NCI-H2227 (cell line): Measurements from ENCODE around the gene SRC.
A peak's percentile ranks its signal among the peaks of the same experiment; 100 is the strongest.

Experiments used
- DNase-seq: peaks from one replicate; lab custom pipeline; 2025; ENCODE audit not compliant: unreplicated experiment; lab: John Stamatoyannopoulos, UW

SRC gene

GRCh38 chr20:37379967-37380828 is 34.3 kb downstream of the SRC start:
- no peak for DNase-seq

- DNase-seq = no peak
These were observed 35.1 kb downstream of the SRC start for GRCh38 chr20:37380864-37381579.

- no peak for DNase-seq
These were observed 35.9 kb downstream of the SRC start for GRCh38 chr20:37381621-37382471.

GRCh38 chr20:37382482-37383120 is 36.7 kb downstream of the SRC start:
- DNase-seq = no peak

GRCh38 chr20:37383229-37383989 is 37.5 kb downstream of the SRC start:
- no peak for DNase-seq

- no peak for DNase-seq
These were observed 38.8 kb downstream of the SRC start for GRCh38 chr20:37384683-37385174.

- DNase-seq = no peak
These were observed 39.2 kb downstream of the SRC start for GRCh38 chr20:37385176-37385575.

- no peak for DNase-seq
These were observed 39.9 kb downstream of the SRC start for GRCh38 chr20:37385659-37386504.

- no peak for DNase-seq
These were observed 40.7 kb downstream of the SRC start for GRCh38 chr20:37386505-37387251.

GRCh38 chr20:37387519-37388269 is 41.8 kb downstream of the SRC start:
- no peak for DNase-seq

GRCh38 chr20:37388831-37389230 is 42.9 kb downstream of the SRC start:
- no peak for DNase-seq

GRCh38 chr20:37389241-37389747 is 43.4 kb downstream of the SRC start:
- DNase-seq = no peak

- no peak for DNase-seq
These were observed 43.9 kb downstream of the SRC start for GRCh38 chr20:37389844-37390275.

GRCh38 chr20:37390503-37390890 is 44.6 kb downstream of the SRC start:
- DNase-seq = no peak

GRCh38 chr20:37390891-37391525 is 45.1 kb downstream of the SRC start:
- DNase-seq = no peak

GRCh38 chr20:37392441-37393195 is 46.7 kb downstream of the SRC start:
- peak; percentile 23 for DNase-seq
